GM18498 (cell line): ENCODE results near the gene SIK1.
"Not testable (repeated sequence)": the region's sequence is repeated elsewhere in the genome, so short reads cannot be mapped to it uniquely, and the experiment has no call there.

Experiments used
- ATAC-seq: cut with Tn5 transposase; IDR thresholded peaks from one replicate; pipeline ENCODE4 v1.9.1; 2021; ENCODE audit warnings: mild to moderate bottlenecking, moderate library complexity; ENCODE audit not compliant: unreplicated experiment

SIK1 gene

DNA sequence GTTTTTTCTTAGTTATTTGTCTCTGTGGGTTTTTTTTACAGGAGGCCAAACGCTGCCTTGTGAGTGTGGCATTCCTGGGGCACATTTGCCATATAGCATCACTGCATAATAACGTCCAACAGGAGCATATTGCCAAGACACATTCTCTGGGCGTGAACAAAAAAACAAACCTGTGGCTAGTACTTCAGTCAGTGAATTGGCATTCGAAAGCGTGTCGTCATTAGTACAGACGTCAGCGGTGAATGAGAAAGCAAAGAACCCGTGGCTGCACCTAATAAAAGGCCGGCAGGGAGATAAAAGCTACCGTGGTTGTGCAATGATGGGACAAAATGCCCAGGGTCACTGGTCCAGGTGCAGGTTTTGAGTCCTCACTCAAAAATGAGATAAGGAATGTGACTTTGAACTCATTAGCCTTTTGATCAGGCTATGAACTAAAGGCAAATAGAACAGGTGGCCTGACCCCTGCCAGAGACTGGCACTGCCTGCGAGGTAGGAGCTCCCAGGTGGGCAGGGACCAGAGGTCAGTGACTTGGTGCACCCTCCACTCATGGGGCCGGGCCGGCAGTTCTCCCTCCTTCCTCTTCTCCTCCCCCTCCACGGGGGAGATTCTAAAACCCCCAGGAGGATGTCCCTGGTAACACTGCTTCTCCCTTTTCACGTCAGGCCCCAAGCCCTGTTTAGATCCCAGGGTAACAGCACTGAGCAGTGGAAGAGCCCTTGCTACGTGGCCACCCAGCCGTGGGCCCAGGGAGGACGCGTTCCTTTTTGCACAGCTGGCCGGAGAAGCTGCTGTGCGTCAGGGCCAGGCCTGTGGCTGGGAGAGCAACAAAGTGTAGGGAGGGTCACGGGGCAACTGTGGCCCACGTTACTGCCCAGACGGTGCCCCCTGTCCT, 14.2 kb upstream of the SIK1 start:
- ATAC-seq = not testable (repeated sequence)

DNA sequence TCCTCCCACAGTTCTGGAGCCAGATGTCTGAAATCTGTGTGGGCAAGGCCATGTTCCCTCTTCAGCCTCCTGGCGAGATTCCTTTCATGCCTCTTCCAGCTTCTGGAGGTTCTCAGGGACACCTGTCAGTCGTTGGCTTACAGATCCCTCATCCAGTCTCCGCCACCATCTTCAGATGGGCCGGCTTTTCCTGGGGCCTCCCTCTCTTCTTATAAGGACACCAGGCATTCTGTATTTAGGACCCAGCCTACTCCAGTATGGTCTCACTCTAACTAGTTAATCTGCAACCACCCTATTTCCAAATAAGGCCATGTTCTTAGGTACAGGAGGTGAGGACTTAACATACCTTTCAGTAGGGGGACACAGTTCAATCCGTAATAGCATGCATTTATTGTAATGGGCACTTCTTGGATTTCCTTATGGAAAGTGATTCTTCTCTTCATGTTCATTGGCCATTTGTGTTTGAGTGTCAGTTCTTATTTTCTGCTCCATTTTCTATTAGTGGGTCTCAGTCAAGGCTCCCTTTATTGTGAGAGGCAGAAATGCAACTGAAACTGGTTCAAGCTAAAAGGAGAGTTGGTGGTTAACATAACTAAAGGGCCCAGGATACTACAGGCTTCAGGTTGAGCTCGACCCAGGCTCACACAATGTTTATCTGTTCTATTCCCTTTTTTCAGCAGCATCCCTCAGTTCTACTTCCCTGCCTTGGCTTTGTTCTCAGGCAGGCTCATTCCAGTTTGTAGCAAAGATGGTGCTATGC, 12.6 kb upstream of the SIK1 start:
- peak; percentile 52 for ATAC-seq

DNA sequence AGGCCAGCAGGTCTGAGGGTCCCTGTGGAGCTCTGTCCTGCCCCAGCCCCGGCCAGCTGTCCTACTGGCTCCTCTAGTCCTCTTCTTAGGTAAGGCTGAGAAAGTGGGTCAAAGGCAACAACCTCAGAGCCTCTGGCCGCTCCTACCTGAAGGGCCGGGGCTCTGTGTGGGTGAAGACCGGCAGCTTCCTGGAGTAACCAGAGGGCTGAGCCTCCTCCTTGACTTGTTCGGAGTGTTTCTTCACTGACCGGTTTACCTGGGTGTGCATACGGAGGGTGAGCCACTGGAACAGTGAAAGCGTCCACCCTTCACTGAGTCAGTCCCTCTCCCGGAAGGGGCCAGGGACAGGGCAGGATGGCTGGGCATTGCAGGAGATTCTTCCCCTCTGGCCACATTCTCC, 9.3 kb upstream of the SIK1 start:
- not testable (repeated sequence) for ATAC-seq

DNA sequence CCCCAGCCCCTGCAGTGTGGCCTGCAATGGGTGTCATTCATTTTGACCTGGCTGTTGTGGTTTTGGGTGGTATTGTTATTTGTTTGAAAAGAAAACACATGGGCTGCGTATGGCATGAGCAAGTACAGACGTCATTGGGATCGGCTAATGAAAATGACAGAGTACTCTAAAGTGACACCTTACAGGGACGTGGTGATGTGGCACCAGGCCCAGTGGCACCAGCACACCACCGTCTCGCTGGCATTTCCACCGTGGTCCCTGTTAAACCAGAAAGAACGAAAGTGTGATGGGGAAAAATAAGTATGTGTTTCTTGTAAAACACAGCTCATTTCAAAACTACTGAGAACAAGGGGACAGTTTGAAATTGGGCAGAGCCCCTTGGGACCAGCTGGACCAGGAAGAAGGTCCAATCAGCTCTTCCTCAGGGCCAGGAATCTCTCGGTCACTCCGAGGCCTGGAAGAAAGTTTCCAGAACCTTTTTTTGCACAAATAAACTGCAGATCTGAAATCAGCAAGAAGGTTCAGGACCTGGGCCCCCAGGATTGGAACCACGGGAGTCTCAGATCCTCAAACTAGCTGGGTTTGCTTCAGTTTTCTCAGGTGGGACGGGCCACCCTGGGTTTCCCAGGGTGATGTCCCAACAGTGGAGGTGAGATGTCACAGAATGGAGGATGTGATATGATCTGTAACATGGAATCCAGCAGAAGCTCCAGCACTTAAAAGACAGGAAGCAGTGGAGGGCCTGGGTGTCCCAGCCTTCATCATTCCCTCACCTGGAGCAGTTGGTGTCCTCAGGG, 6.6 kb upstream of the SIK1 start:
- not testable (repeated sequence) for ATAC-seq

DNA sequence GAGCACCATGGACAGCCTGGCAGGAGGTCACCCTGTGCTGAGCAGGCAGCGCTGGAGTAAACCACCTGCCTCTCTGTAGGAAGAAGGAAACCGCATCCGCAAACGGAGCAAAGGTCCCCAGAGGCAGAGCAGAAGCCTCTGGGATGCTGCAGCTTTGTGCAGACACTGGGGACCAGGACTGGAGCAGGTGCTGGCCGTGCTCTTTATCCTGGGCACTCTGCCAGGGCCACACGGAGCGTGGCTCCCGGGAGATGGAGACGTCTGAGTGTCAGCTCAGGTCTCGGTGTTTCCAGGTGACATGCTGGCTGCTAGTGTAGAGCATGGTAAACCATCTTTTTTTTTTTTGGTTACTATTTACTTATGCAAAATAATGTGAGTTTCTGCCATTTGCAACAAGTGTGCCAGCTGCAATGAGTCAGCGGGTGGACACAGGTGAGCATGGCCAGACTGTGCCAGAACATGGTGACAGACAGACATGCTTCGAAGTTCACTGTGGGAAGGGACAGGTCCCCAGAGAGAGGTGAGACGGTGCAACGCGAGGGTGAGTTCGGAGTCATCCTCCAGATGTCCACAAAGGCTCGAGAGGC, 4.0 kb upstream of the SIK1 start:
- not testable (repeated sequence) for ATAC-seq

DNA sequence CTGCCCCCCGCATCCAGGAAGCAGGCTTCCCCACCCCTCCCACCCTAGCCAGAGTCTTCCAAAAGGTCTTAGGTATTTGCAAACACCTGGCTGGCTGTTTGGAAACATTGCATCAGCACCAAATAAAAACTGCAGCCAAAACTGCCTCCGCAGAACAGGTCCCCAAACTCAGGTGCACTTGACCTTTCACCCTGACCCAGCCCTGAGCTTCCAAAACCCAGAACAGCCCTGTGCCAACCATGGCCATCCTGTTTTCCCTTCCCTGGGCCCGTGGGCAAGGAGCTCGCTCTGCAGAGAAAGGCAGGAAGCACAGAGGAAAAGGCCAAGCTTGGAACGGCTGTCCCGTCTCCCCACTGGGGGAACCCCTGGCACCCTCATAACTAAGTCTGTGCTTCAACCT, 2.0 kb upstream of the SIK1 start:
- not testable (repeated sequence) for ATAC-seq

DNA sequence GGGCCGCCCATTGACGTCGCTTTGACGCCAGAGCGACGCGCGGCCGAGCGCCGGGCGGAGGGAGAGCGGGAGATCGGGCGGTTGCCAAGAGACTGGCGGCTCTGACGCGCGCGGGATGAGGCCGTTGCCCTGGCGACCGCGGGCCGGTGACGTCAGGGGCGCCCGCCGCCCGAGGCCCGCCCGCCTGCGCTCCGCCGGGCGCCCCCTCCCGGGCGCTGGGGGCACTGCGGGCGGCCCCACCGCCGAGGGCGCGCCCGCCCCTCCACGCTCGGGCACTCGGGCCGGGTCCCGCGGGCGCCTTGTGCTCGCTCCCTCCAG, 270 bp upstream of the SIK1 start:
- ATAC-seq = peak; percentile 91

DNA sequence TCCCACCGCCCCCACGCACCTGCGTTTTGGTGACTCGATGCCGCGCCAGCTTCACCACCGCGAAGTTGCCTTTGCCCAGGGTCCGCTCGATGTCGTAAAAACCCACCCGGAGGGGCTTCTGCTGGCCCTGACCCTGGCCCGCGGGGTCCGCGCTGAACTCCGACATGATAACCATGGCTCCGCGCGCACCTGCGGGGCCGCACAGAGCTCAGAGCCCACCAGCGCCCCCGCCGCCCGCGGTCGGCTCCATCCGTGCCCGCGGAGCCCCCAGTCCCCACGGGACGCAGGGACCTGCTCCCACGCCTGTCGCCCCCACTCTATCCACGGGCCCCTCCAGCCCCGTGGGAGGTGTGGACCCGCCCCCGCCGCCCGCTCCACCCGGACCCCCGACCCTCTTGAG, 927 bp downstream of the SIK1 start:
- ATAC-seq = not testable (repeated sequence)

DNA sequence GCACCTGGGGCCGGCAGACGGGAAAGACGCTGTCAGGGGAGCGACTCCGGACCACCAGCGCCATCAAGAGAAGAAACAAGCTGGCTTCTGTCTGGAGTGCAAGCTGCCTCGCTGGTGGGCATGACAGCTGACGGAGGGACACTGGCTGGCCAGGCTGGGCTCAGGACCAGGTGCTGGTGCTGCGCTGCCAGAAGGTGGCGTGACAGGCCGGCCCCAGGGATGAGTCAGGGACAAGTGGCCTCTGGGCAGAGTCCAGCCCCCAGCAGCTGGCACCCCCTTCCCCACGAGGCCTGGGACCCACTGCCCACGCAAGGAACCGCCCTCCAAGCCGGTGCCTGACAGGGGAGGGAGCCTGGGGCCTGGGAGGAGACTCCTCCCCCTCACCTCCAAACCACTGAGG, 7.5 kb downstream of the SIK1 start:
- not testable (repeated sequence) for ATAC-seq

DNA sequence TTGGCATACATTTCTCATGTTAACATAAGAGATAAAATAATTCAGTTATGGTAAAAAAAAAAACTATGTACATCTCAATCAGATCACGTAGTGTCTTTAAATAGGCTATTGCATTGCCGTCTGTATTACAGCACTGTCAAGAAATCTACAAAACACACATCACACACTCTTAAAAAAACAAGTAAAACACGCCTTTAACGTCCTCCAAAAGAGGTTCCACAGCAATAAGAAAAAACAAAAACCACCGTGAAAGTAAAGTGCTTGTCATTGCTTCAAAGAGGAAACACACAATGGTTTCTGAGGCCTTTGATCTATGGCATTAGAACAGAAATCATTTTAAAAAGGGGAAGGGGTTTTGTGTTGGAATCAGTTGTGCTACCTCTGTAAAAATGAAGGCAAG, 12.4 kb downstream of the SIK1 start:
- ATAC-seq = not testable (repeated sequence)

DNA sequence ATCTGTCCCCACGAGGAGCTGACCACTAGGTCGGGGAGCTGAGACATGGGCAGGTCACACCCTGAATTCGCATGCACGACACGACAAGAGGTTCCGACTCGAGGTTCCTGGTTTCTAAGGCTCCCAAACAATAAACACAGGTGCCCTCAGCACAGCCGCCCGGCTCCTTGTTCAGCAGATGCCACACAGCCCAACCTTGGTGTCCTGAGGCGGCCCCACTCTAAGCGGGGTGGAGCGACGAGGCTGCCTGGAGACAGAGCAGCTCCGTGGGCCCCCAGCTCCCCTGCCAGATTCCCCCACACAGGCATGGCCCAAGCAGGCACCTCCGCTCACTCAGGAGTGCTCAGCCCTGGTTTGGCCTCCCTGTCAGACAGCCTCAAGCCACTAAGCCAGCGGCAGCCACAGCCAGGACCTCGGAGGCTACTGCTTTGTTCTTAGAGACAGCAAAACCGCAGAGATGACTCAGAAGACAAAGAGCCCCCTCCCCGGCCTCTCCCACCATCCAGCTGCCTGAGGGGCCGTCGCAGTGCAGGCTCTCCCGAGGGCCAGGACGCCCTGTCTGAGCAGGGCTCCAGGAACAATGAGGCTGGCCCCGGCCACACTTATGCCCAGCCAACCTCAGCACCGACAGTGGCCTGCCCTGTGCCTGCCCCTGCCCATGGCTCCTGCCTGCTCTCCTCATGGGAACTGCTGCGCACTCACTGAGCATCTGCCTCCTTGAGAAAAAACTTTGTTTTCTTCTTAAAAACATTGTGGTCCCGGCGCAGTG, 14.7 kb downstream of the SIK1 start:
- not testable (repeated sequence) for ATAC-seq

DNA sequence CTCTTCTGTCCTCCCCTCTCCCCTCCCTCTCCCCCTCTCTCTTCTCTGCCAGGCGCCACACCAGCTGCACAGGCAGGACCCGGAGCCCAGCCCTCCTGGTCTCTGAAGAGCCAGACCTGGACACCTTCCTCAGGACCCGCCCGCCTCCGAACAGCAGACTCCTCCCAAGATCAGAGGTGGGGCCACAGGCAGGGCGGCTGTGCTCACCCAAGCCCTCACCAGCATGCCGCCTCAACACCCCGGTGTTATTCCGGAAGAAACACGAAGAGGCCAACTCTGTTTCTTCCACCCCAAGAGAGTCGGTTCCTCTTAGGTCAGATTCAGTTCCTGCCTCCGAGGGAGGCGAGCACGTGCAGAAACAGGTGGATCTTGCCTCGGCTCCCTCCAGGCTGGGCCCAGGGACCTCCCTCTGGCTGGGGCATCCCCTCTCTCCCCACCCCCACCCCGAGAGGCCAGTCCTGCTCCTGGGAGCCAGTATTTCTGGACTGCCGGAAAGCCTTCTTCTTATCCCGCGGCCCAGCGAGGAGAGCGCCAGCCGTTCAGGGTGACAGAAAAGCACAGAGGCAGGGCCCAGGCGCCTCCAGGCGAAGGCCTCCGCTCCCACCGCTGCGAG, 16.4 kb downstream of the SIK1 start:
- not testable (repeated sequence) for ATAC-seq

DNA sequence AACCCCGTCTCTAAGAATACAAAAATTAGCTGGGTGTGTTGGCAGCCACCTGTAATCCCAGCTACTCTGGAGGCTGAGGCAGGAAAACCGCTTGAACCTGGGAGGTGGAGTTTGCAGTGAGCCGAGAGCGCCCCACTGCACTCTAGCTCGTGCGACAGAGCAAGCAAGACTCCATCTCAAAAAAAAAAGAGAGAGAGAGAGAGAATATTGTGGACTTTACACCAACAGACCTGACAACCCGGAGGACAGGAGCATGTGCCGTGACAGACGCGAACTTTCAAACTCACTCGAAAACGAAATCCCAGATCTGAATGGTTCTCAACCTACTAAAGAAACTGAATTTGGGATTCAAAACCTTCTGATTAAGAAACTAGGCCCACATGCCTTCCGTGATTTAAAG, 19.8 kb downstream of the SIK1 start:
- not testable (repeated sequence) for ATAC-seq

DNA sequence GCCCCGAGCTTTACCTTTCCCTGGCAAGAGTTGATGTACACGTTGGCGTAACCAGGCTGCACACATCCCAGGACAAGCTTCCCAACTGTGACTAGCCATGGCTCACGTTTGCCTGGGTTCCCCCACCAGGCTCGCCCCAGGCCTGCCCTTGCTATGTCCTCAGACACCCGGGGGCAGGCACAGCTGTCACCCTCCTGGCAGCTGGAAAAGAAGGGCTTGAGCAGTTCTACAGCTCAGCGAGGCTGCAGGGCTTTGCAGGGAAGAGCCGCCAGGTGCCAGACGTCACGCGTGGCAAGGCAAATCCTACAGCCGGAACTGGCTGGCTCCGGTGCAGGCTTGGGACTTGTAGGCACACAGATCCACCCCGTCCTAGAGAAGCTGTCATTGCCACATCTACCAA, 22.5 kb downstream of the SIK1 start:
- not testable (repeated sequence) for ATAC-seq

DNA sequence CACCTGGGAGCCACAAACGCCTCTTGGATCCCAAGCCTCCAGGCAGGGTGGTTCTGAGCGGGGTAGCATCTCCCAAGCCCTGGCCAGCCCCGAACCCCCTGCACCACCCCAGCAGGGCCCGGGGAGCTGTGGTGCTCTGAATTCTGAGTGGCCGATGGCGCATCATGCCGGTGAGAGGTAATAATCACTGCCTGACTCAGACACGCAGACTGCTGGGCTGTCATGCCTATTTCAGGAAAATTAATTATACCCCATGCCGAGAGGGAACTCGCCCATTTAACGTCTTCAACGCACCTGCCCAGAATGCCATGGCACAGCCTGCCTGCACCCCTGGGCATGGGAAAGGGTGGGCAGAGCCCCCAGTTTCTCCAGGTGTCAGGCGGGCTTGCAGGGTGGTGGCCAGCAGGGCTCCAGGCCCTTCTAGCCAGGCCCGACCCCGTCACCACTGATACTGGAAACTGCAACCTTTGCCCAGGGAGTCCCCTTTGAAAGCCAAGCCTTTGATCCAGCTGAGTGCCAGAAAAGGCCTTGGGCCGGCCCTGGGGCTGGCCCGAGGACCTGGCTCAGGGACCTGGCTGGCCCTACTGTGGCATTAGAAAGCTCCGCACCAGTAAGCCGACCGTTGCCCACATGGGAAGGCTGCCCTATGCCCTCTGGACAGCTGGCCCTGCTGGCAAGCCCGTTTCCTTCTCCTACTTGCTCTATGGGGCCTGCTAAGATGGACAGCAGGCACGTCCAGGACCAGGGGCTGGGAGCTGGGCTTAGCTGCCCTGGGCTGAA, 23.1 kb downstream of the SIK1 start:
- ATAC-seq = not testable (repeated sequence)

DNA sequence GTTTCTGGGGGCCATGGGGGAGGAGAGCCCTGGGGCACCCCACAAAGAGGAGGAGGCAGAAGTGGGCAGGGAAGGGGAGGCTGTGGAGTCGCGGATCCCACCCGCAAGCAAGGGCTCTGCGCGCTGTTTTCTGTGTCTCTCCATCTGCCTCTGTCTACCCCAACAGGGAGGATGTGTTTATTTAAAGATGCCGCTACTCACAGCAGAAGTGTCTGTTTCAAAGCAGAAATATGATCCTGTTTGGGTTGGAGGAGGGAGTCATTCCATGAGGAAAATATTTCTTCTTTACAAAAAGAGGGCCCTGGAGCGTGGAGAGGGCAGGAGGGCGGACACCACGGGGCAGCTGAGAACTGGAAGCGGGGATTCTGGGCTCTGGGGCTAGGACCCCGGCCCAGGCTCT, 25.8 kb downstream of the SIK1 start:
- ATAC-seq = not testable (repeated sequence)

DNA sequence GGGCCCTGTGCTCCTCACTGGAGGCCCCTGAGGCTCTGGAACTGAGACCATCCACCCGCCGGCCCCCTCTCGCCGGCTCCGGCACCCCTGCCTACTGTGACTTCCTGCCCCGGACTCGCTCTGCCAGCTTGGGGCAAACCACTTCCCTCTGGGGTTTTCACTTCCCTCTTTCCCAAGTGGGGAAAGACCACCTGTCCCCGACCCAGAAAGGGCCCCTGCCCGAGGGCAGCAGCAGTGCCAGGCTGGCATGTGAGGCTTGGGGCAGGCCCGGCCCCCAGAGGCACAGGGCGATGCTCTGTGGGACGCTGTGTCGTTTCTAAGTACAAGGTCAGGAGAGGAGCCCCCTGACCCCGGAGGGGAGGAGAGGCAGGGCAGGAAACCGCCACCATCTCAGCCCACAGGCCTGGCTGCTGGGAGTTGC, 27.3 kb downstream of the SIK1 start:
- ATAC-seq = peak; percentile 51

DNA sequence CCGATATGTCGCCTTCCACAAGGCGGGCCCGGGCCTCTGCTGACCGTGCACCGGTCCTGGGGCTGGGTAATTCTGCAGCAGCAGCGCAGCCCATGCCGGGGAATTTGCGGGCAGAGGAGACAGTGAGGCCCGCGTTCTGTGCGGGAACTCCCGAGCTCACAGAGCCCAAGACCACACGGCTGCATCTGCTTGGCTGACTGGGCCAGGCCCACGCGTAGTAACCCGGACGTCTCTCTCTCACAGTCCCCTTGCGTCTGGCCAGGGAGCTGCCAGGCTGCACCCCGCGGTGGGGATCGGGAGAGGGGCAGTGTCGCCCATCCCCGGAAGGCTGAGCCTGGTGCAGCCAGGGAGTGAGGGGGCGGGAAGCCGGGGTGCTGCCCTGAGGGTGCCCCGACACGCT, 27.8 kb downstream of the SIK1 start:
- ATAC-seq = peak; percentile 25

DNA sequence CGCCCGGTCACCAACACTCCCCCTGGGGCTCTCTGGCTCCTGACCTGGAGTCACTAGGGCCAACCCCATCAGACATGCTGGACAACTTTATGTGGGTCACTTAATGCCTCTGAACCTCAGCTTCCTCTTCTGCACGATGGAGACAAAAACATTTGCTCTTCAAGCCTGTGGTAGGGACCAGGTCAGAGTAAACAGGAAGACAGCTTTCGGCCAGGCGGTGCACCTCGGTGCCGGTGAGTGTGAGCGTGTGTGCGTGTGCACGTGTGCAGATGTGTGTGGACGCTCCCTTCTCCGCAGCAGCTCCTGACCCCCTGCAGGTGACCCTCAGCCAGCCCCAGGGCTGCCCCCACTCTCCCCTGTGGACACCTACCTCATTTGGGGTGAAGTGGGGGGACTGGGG, 28.4 kb downstream of the SIK1 start:
- not testable (repeated sequence) for ATAC-seq
